Measurements from ENCODE around the gene NAT14. TPM values are rescaled to one million over a fixed set of nuclear protein-coding genes. Genes with fewer than 3 reads are reported as not detected.

The NAT14 gene
- polyA plus RNA-seq, 3 donors from 2014 or later = 2.7 to 4.8 TPM; not detected in 1

DNA sequence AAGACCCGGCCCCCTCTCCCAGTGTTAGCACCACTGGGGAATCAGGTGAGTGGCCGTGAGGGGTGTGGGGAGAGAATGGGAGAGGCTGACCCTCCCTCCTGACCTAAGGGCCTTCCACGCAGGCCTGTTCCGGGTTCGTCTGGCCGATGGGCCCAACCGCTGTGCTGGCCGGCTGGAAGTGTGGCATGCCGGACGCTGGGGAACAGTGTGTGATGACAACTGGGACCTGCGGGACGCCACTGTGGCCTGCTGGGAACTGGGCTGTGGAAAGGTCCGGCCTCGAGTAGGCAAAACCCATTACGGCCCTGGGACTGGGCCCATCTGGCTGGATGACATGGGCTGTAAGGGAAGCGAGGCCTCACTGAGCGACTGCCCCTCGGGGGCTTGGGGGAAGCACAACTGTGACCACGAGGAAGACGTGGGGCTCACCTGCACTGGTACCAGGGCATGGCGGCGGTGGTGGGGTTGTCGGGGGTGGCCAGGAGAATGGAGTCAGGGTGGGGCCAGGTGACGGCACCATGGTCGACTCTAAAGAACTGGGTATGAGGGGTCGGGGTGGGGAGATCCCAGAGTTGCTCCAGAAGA lies 15.5 kb downstream of the NAT14 start:
- no peak overlapping the region for H3K27ac Mint-ChIP-seq
- DNase-seq = no peak
- peaks cover 16 to 28% of the 10 kb centered on the region in 2 donors for H3K4me1 Mint-ChIP-seq
- H3K27me3 Mint-ChIP-seq (ENCODE audit: low read depth in 3 of 3) = peaks cover 2 to 10% (median 8%) of the 10 kb centered on the region in 3 donors
- no peaks in the 10 kb centered on the region for H3K9me3 Mint-ChIP-seq
- H3K36me3 Mint-ChIP-seq = peaks cover 0 to 8% (median 0%) of the 10 kb centered on the region in 3 donors
- no peak overlapping the region for H3K4me3 Mint-ChIP-seq

DNA sequence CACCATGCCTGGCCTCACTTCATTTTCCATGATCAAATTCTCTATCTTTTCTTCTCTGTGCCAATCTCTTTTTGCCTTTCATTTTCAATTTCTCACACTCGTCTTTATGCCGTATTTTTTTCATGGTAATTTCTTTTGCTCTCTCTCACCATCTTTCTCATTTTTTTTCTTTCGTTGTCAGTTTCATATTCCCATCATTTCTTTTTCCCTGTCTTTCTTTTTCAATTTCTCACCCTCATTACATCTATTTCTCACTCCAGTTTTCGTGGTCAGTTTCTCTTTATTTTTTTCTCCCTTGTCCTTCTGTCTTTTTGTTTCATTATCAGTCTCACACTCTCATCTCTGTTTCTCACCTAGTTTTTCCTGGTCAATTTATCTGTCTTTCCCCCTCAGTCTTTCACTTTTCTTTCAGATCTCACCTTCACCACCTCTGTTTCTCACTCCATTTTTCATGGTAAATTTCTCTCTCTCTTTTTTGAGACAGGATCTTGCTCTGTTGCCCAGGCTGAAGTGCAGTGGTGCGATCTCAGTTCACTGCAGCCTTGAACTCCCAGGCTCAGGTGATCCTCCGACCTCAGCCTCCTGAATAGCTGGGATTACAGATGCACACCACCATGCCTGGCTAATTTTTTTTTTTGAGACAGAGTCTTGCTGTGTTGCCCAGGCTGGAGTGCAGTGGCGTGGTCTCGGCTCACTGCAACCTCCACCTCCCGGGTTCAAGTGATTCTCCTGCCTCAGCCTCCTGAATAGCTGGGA lies 17.4 kb downstream of the NAT14 start:
- Mint-ChIP-seq H3K4me1 (peaks cover 16 to 28% of the 10 kb centered on the region in 2 donors), H3K27me3 (ENCODE audit: low read depth in 3 of 3) (peaks cover 4 to 10% (median 6%) of the 10 kb centered on the region in 3 donors), H3K9me3 (no peaks in the 10 kb centered on the region), H3K27ac (peak overlapping the region in 3 of 6 donors; percentile 2 to 23 (median 17)), H3K36me3 (peaks cover 0 to 8% (median 0%) of the 10 kb centered on the region in 3 donors), H3K4me3 (peak overlapping the region in 4 of 5 donors; percentile 2 to 36 (median 26))
- no peak for DNase-seq

DNA sequence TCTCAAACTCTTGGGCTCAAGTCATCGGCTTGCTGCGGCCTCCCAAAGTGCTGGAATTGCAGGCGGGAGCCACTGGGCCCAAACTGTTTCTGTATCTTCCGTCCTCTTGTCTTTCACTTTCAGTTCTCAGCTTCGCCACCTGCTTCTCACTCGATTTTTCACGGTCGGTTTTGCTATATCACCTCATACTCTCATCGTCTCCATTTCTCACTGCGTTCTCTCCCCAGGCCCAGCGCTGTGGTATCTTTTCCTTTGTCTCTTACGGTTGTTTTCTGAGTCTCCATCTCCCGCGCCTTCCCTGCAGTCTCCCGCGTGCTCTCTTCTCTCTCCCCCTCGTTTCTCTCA lies 18.1 kb downstream of the NAT14 start:
- Mint-ChIP-seq H3K4me3 (peak overlapping the region; percentile 87 to 90 (median 88)), H3K9me3 (no peaks in the 10 kb centered on the region), H3K36me3 (peaks cover 0 to 8% (median 0%) of the 10 kb centered on the region in 3 donors), H3K27ac (peak overlapping the region; percentile 80 to 95 (median 88)), H3K4me1 (peaks cover 14 to 28% of the 10 kb centered on the region in 2 donors), H3K27me3 (ENCODE audit: low read depth in 3 of 3) (peaks cover 4 to 10% (median 8%) of the 10 kb centered on the region in 3 donors)
- DNase-seq = peak; percentile 29 to 46 (median 30)

DNA sequence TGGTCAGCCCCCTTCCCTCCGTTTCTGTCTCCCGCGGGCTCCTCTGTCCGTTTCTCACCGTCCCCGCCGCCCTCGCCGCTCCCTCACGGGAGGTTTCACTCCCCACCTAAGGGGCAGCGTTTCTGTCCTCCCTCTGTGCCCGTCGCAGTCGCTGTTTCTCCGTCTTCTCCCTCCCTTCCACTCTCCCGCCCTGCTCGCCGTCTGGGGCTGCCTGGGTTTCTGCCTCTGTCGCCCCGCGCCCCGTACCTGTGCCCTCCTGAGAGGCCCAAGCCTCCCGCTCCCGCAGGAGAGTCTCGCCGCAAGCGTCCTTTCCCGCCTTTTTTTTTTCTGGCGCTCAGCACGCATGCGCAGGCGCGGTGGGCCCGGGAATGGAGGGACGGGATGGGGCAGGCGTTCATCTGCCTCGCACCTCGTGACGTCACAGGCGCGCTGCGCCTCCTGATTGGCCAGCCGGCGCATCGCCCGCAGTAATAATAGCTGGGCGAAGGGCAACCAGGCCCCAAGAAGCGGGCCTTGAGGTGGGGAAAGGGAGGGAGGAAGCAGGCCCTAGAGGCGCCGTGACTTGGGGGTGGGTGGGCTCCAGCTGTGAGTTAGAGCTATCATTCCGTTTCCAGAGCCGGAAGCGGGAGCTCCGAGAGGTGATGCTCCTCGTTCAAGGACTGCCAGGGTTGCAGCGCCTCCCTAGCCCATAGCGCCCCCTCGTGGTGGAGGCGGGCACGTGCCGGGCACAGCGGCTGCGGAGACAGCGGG lies 18.7 kb downstream of the NAT14 start:
- peak; percentile 91 to 95 (median 93) for DNase-seq
- peak overlapping the region; percentile 87 to 90 (median 88) for H3K4me3 Mint-ChIP-seq

DNA sequence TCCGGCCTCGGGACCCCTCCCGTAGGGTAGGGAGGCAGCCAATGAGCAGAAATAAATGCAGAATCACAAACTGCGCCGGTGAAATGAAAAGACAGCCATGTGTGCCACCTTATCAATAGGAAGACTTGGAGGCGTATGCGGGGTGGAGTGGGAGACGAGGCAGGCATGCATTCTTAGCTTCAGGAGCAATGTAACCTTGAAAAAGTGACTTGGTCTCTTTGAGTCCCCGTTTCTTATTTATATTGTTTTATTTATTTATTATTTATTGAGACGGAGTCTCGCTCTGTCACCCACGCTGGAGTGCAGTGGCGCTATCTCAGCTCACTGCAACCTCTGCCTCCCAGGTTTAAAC lies 19.2 kb downstream of the NAT14 start:
- Mint-ChIP-seq H3K4me3 (peak overlapping the region; percentile 87 to 90 (median 88)), H3K9me3 (no peaks in the 10 kb centered on the region), H3K36me3 (peaks cover 0 to 7% (median 0%) of the 10 kb centered on the region in 3 donors), H3K27ac (peak overlapping the region in 2 of 6 donors; percentile 84 to 95), H3K27me3 (ENCODE audit: low read depth in 3 of 3) (peaks cover 4 to 10% (median 8%) of the 10 kb centered on the region in 3 donors), H3K4me1 (peaks cover 14 to 28% of the 10 kb centered on the region in 2 donors)
- DNase-seq = no peak

More for the DNA sequence above, 18.7 kb downstream of the NAT14 start:
- Mint-ChIP-seq H3K4me1 (peaks cover 14 to 28% of the 10 kb centered on the region in 2 donors), H3K27ac (peak overlapping the region; percentile 80 to 95 (median 88)), H3K36me3 (peaks cover 0 to 8% (median 0%) of the 10 kb centered on the region in 3 donors), H3K27me3 (ENCODE audit: low read depth in 3 of 3) (peaks cover 4 to 10% (median 8%) of the 10 kb centered on the region in 3 donors), H3K9me3 (no peaks in the 10 kb centered on the region)

DNA sequence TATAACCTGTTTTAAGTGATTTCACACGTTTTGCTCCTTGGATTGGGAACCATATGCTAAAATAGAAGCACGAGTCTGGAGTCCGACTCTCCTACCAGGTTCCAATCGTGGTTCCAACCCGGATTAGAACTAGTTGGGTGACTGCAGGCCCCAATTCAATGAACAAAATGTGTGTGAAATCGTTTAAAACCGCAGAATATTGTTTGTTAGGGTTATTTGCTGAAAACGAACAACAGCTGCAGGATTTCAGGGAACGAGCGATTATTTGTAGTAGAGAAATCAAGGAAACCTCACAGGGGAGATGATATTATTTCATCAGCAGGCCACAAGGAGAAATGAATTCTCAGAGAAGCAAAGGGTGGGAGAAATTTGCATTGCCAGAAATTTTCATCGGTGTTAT lies 20.0 kb downstream of the NAT14 start:
- Mint-ChIP-seq H3K36me3 (peaks cover 0 to 4% (median 0%) of the 10 kb centered on the region in 3 donors), H3K27ac (no peak overlapping the region), H3K27me3 (ENCODE audit: low read depth in 3 of 3) (peaks cover 4 to 10% (median 8%) of the 10 kb centered on the region in 3 donors), H3K9me3 (no peaks in the 10 kb centered on the region), H3K4me1 (peaks cover 14 to 28% of the 10 kb centered on the region in 2 donors), H3K4me3 (no peak overlapping the region)
- no peak for DNase-seq

DNA sequence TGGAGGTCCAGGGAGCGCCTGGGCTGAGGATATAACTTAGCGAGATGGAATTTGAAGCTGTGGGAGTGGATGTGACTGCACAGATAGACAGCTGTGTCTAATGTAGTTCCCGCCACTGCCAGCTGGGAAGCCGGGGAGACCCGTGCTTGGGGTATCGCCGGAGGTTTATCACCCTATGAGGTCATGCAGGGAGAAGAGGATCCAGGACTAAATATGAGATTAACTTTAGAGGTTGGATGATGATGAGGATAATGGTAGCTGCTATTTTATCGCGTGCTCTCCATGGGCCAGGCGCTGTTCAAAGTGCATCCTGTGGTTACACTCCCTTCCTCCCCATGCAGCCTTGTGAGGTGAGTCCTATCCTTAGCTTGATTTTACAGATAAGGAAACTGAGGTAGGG lies 23.1 kb downstream of the NAT14 start:
- no peak for DNase-seq
- Mint-ChIP-seq H3K27me3 (ENCODE audit: low read depth in 3 of 3) (peaks cover 4 to 12% (median 6%) of the 10 kb centered on the region in 3 donors), H3K27ac (no peak overlapping the region), H3K4me1 (peaks cover 10 to 13% of the 10 kb centered on the region in 2 donors), H3K9me3 (no peaks in the 10 kb centered on the region), H3K36me3 (peaks cover 0 to 2% (median 0%) of the 10 kb centered on the region in 3 donors), H3K4me3 (no peak overlapping the region)

DNA sequence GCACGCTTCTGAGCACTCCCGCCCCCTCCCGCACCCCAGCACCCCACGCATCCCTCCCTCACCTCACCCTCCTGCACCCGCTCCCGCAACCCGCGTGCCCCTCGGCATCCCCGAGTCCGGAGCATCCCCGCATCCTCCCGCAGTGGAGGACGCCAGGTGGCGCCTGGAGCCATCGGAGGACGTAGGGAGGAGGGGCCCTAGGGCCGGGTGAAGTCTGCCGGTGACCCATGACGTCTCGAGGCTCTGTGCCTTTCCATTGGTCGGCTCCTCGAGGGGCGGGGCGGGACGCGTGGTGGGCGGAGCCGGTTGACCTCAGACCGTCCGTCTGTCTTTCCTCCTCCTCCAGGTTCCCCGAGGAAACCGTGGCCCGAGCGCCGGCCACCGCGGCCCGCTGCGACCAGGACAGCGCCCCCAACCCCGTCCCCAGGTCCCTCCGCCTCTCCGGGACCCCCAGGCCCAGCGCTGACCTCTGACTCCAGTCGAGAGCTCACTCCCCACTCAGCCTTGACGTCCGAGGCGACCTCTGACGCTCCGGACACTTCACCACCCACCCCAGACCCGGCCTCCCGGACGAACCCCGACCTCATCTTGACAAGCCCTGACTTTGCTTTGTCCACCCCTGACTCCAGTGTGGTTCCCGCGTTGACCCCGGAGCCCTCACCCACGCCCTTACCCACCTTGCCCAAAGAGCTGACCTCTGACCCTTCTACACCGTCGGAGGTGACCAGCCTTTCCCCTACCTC lies 32.1 kb downstream of the NAT14 start:
- peak overlapping the region; percentile 68 to 93 (median 76) for H3K27ac Mint-ChIP-seq
- peak; percentile 90 to 92 (median 92) for DNase-seq
- H3K9me3 Mint-ChIP-seq = no peaks in the 10 kb centered on the region
- H3K4me3 Mint-ChIP-seq = peak overlapping the region; percentile 70 to 83 (median 73)
- H3K36me3 Mint-ChIP-seq = no peaks in the 10 kb centered on the region
- peaks cover 3 to 5% of the 10 kb centered on the region in 2 donors for H3K4me1 Mint-ChIP-seq
- peaks cover 0 to 1% (median 1%) of the 10 kb centered on the region in 3 donors for H3K27me3 Mint-ChIP-seq (ENCODE audit: low read depth in 3 of 3)

DNA sequence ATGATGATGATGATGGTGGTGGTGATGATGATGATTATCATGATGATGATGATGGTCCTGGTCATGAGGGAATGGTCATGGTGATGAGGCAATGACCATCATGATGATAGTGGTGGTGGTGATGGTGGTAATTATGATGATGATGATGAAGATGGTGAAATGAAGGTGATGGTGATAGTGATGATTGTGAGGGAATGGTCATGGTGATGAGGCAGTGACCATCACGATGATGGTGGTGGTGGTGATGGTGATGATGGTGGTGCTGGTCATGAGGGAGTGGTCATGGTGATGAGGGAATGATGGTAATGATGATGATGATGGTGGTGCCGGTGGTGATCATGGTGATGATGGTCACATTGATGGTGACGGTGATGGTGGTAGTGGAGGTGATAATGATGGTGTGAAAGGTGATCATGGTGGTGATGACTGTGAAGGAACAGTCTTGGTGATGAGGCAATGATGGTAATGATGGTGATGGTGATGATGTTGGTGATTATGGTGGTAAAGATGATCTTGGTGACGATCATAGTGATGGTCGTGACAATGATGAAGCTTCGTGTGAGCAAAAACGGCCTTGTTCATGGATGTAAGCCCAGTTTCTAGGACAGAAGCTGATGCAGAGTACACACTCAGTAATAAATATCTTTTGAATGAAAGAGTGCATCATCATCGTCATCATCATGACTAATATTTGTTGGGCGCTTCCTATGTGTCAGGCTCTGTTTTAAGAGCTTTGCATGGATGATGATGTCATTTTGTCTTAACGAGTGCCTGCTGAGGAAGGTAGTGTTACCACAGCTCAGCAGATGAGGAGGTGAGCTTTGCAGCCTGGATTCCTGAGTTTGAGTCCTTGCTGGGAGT lies 34.7 kb downstream of the NAT14 start:
- Mint-ChIP-seq H3K4me1 (peaks cover 3 to 5% of the 10 kb centered on the region in 2 donors), H3K36me3 (no peaks in the 10 kb centered on the region), H3K27ac (no peak overlapping the region), H3K4me3 (no peak overlapping the region), H3K27me3 (ENCODE audit: low read depth in 3 of 3) (peaks cover 0 to 3% (median 1%) of the 10 kb centered on the region in 3 donors), H3K9me3 (no peaks in the 10 kb centered on the region)
- no peak for DNase-seq

DNA sequence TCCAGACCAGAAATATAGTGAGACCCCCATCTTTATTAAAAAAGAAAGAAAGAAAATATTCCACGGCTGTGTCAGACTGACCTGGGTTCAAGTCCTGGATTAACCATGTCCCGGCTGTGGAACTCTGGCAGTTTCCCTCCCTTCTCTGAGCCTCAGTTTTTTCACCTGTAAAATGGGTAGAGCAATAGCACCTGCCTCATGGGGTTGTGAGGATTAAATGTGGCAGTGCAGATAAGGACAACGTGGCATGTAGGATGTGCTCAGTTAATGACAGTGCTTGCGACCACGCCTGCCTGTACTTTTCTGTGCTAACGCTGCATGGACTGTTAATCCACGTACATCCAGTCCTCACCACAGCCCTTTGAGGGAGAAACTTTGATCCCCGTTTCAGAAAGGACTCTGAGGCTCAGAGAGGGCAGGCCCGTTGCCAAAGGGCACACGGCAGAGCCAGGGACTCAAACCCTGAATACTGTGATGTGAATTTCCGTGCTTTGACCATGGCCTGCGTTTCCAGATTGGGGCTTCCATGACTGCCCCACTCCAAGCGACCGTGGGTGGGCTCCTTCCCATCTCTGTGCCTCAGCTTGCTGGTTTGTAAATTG lies 35.8 kb downstream of the NAT14 start:
- Mint-ChIP-seq H3K27me3 (ENCODE audit: low read depth in 3 of 3) (peaks cover 0 to 5% (median 1%) of the 10 kb centered on the region in 3 donors), H3K27ac (no peak overlapping the region), H3K36me3 (no peaks in the 10 kb centered on the region), H3K4me3 (no peak overlapping the region), H3K9me3 (no peaks in the 10 kb centered on the region), H3K4me1 (peaks cover 3 to 5% of the 10 kb centered on the region in 2 donors)
- no peak for DNase-seq

DNA sequence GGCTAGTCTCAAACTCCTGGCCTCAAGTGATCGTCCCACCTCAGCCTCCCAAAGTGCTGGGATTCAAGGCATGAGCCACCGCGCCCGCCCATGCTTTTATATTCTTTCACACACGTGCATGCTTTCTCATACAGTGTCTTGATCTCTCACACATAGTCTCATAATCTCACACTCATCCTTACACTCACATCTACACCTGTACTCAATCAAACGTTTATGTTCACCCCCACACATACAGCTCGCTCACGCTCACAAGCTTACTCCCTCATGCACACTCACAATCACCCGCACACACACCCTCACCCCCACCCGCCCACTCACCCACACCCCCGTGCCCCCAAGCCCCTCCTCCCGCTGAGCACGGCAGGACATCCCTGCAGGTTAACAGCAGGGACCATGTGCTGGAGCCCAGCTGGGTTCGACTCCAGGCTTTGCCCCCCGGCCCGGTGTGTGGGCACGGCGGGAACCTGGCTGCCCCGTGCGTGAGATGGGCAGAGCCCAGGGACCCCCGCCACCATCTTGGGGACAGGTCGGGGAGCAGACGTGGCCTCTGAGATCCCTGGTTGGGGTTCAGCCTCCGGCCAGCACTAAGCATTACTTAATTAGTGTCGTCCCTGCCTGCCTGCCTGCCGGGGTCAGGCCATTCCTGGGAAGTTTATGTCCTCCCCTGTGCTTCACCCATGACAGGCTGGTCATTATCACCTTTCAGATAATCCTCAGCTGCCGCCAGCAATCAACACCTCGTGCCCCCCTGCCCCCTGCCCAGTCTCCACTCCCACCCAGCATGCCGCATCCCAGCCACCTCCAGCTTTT lies 40.5 kb downstream of the NAT14 start:
- no peak overlapping the region for H3K4me3 Mint-ChIP-seq
- no peak overlapping the region for H3K27ac Mint-ChIP-seq

More for the DNA sequence above, 40.5 kb downstream of the NAT14 start:
- no peak for DNase-seq
- no peaks in the 10 kb centered on the region for H3K4me1 Mint-ChIP-seq
- peaks cover 0 to 5% (median 0%) of the 10 kb centered on the region in 3 donors for H3K27me3 Mint-ChIP-seq (ENCODE audit: low read depth in 3 of 3)
- no peaks in the 10 kb centered on the region for H3K36me3 Mint-ChIP-seq
- no peaks in the 10 kb centered on the region for H3K9me3 Mint-ChIP-seq

Data from immature natural killer cell (primary cell).